GM03348 (cell line): ENCODE measurements around the gene MUC5B.

Experiments used
- DNase-seq: peaks from one replicate; pipeline ENCODE4 v3.0.0; 2012; ENCODE audit warnings: low spot score

Gene MUC5B

GRCh38 chr11:1220941-1221721 is 1.7 kb upstream of the MUC5B start:
- DNase-seq, result no peak

- no peak for DNase-seq
Measured at GRCh38 chr11:1221848-1222311, 986 bp upstream of the MUC5B start.

GRCh38 chr11:1223346-1224110 is 662 bp downstream of the MUC5B start:
- DNase-seq, result no peak

GRCh38 chr11:1224111-1224490 is 1.2 kb downstream of the MUC5B start:
- no peak for DNase-seq

- no peak for DNase-seq
Measured at GRCh38 chr11:1224491-1225385, 1.9 kb downstream of the MUC5B start.

GRCh38 chr11:1225386-1226225 is 2.7 kb downstream of the MUC5B start:
- no peak for DNase-seq

- DNase-seq, result no peak
Measured at GRCh38 chr11:1226226-1226985, 3.5 kb downstream of the MUC5B start.

- no peak for DNase-seq
Measured at GRCh38 chr11:1226986-1227550, 4.2 kb downstream of the MUC5B start.

GRCh38 chr11:1227551-1228100 is 4.8 kb downstream of the MUC5B start:
- no peak for DNase-seq

- DNase-seq, result no peak
Measured at GRCh38 chr11:1228101-1228821, 5.4 kb downstream of the MUC5B start.

- DNase-seq, result no peak
Measured at GRCh38 chr11:1228921-1229451, 6.1 kb downstream of the MUC5B start.

GRCh38 chr11:1229471-1230120 is 6.7 kb downstream of the MUC5B start:
- no peak for DNase-seq

GRCh38 chr11:1230121-1230455 is 7.2 kb downstream of the MUC5B start:
- no peak for DNase-seq

- no peak for DNase-seq
Measured at GRCh38 chr11:1230456-1231395, 7.9 kb downstream of the MUC5B start.

GRCh38 chr11:1231396-1232020 is 8.6 kb downstream of the MUC5B start:
- no peak for DNase-seq

- no peak for DNase-seq
Measured at GRCh38 chr11:1232021-1232882, 9.4 kb downstream of the MUC5B start.
